Measurements from ENCODE around the gene RBM45.
"Not testable (repeated sequence)": the region's sequence is repeated elsewhere in the genome, so short reads cannot be mapped to it uniquely, and the experiment has no call there.

RBM45 gene

DNA sequence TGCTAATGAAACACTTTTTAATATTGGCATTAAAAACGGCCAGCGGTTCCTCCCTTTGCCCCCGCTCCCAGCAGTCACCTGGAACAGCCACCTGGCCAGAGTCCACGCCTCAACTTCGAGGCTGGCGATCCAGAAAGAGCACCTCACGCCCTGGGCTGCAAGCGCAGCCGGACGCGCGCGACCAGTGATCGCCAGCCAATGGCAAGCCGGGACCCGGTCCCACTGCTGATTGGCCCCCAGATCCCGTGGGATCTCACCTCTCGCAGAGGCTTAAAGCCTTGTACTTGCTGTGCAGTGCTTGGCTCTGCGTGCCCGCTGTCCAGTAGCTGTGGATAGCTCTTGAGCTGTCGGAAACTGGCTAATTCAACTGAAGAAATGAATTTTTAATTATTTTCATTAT, 4.1 kb upstream of the RBM45 start:
- no peak for DNase-seq (ENCODE audit: low read depth in 2 of 2)

- DNase-seq (ENCODE audit: low read depth in 2 of 2): no peak
These were observed 2.4 kb upstream of the RBM45 start for GRCh38 chr2:178109813-178110212.

- no peak for DNase-seq (ENCODE audit: low read depth in 2 of 2)
These were observed 1.6 kb upstream of the RBM45 start for GRCh38 chr2:178110681-178111080.

GRCh38 chr2:178111743-178112142, 494 bp upstream of the RBM45 start:
- no peak for DNase-seq (ENCODE audit: low read depth in 2 of 2)

DNA sequence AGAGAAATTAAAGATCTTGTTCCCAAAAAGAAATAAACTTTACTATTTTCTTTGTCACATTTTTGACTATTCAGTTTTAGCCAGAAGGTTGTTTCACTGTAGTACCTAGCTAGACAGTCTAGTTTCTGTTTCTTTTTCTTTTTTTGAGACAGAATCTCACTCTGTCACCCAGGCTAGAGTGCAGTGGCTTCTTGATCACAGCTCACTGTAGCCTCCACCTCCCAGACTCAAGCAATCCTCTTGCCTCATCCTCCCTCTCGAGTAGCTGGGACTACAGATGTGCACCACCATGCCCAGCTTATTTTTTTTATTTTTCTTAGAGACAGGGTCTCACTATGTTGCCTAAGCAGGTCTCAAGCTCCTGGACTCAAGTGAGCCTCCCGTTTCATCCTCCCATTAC, 2.2 kb downstream of the RBM45 start:
- no peak for DNase-seq (ENCODE audit: low read depth in 2 of 2)

DNA sequence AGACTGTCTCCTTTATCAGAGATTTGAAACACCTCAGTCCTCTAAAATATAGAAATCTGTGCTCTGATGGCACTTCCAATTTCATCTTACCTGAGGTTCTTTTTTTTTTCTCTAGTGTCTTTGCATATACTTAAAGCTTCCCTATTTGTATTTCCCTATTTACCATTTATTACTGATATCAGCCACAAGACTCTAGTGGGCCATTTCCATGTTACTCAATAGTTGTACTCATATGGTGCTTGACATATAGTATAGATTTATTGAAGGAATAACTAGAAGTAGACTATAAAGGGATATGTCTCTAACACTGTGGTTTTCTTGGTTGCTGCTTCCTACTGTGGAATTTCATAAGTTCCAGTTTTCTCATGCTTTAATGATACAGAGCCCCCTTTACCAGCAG, 3.0 kb downstream of the RBM45 start:
- DNase-seq (ENCODE audit: low read depth in 2 of 2): no peak

DNA sequence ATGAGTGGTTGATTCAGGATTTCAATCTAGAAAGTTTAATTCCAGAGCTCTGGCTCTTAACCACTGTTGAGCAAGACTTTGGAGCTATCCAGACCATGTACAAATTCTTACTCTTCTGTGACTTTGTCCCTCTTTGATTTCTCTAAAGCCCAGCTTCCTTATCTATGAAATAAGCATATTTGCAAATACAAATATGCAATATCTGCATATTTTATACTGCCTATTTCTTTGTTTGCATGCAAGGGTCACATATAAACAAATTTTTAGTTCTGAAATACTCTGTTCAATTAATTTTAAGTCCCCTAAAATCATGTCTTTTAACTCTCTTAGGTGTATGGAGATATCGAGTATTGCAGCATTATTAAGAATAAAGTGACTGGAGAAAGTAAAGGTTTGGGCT, 5.5 kb downstream of the RBM45 start:
- DNase-seq (ENCODE audit: low read depth in 2 of 2): no peak

- DNase-seq (ENCODE audit: low read depth in 2 of 2): no peak
These were observed 7.1 kb downstream of the RBM45 start for GRCh38 chr2:178119179-178119922.

GRCh38 chr2:178123163-178123562, 10.9 kb downstream of the RBM45 start:
- DNase-seq (ENCODE audit: low read depth in 2 of 2): no peak

DNA sequence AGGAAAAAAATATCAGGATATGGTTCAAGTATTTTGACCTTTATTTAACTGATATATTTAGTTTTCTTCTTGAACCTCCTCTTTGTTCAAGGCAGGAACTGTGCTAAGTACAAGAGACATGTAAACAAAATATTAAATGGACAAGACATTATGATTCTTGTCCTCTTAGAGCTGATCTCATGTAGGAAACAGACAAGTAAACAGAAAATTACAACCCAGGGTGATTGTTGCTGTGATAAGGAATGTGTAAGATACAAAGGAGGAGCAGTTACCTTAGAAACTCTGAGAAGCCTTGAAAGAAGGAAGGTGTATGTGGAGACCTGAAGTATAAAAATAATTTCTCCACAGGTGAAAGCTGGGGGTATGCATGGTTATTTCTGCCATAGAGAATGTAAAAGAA, 12.9 kb downstream of the RBM45 start:
- no peak for DNase-seq (ENCODE audit: low read depth in 2 of 2)

DNA sequence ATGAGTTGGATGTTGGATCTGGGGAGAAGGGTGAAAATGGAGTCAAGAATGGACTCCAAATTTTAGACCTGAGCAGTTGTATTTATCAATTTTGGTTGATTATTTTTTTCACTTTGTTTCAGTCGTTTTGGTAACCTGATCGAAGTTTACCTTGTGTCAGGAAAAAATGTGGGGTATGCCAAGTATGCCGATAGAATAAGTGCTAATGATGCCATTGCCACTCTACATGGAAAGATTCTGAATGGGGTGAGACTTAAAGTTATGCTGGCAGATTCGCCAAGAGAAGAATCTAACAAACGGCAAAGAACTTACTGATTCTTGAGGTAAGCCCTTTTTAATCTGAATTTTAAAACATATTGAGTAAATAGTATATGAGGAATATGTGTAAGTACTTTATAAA, 13.6 kb downstream of the RBM45 start:
- no peak for DNase-seq (ENCODE audit: low read depth in 2 of 2)

DNA sequence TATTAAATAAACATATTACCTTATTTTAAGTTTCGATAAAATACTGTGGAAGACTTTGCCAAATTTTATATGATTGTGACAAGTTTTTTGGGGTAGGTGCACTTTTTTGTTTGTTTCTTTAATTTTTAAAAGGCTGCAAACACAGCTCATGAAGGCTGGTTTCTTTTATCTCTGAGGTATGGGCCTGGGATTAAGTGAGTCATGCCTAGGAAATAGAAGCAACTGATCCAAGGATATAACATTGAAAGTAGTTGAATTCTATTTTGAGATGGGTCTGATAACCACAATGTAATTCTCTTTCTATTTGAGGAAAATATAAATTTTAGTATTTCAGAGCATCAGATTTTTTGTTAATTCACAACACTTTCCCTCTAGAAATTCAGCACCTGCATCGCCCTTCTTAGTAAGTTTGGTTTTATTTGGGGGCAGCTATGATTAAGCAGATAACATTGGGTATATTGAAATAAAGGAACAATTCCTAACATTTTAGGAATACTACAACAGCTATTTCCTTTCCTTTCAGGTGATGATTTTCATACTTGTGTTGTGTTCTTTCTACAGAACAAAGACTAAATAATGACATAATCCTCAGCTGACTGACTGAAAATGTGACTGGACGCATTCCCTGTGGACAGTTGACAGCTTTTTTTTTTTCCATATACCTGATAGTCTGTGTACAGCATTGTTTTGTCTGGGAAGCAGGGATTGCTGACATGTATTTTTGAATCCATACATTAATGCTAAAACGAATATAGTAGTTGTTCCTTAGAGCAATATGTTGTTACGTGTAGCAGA, 16.8 kb downstream of the RBM45 start:
- no peak for DNase-seq (ENCODE audit: low read depth in 2 of 2)

DNA sequence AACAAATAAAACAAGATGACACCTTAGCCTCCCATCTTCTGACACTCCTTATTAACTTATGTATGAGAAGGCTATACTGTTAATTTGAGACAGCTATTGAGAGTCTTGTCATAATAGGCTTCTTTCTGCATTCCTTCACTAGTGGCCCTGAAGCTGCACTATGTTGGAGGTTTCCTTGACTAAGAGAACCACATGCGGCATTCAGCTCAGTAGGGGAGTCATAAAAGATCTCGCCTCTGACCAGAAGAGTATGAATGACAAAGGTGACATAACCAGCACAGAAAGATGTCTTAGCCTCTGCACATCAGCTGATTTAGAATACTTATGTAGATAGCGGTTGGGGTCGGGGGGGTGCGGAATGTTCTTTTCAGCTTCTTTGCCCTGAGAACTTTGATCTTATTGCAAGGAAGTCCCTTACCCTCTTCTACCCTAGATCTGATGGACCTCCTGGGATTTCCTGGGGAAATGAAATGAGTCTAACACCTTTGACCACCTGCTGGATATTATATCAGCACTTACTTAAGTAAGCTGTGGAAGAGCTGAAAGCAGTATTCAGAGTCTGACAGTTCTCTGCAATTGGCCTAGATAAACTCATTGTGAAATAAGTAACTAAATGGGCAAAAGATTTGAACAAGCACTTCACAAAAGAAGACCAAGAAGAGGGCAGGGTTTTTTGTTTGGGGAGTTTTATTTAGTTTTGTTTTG, 24.2 kb downstream of the RBM45 start:
- DNase-seq (ENCODE audit: low read depth in 2 of 2): no peak

DNA sequence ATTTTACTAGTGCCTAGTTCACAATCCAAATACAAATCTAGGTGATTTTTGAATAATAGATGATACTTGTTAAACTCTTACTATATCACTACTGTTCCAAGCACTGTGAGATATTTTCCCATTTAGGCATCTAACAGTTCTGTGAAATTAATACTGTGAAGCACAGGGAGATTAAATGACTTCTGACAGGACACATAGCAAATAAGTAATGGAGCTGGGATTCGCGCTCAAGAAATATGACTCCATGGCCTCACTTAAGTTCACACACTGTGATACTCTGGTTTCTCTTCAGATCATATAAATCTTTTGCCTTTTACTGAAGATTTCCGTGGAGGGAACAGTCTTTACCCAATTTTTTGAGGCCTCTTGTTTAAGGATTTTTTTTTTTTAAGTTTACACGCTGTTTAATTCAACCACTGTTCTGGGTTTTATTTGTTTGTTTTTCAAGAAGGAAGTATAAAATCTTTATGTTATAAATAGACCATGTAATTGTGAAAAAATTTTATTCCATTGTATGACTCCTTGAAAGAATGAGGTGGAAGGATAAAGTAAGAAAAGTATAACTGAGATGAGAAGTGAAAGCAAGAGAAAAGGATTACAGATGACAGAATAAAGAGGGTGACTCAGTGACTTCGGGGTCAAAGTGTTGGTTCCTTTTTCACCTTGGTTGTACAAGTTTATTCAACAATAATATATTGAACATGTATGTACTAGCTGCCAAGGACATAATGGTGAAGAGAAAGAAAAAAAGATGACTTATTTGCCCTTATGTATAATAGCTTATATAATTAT, 30.2 kb downstream of the RBM45 start:
- no peak for DNase-seq (ENCODE audit: low read depth in 2 of 2)

DNA sequence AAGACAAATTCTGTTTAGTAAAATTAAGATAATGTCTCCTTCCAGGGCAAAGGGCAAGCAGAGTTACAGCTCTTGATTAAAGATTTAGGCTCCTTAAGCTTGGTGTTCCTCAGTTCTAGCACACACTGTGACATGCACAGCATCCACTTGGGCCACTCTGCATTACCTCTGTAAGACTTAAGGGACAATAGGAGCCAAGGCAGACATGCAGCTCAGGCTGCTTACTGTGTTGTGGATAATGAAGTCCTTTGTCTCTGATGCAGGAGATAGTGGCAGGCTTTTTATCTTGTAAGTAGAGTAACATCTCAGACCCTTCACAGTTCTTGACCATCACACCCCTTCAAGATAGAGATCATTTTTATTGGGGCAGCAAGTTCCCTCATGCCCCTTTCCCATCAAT, 31.2 kb downstream of the RBM45 start:
- no peak for DNase-seq (ENCODE audit: low read depth in 2 of 2)

- DNase-seq (ENCODE audit: low read depth in 2 of 2): no peak
These were observed 39.8 kb downstream of the RBM45 start for GRCh38 chr2:178152033-178152432.

DNA sequence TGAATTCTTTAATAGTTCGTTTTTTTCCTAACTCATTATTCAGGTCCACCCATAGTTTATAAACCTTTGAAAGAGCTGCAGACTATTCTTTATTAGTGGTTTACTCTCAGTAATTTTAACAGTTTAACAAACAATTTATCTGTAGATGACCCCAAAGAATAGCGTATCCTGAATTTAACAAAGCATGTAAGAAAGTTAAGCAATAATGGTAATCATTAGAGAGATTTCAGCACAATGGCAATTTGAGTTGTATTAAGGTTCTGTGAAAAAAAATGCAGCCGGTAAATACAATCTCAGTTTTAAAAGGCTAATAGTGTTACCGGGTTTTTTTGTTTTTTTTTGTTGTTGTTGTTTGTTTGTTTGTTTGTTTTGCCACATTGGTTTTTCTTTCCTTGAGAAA, 40.3 kb downstream of the RBM45 start:
- DNase-seq (ENCODE audit: low read depth in 2 of 2): no peak

- DNase-seq (ENCODE audit: low read depth in 2 of 2): no peak
These were observed 40.7 kb downstream of the RBM45 start for GRCh38 chr2:178152977-178153376.

DNA sequence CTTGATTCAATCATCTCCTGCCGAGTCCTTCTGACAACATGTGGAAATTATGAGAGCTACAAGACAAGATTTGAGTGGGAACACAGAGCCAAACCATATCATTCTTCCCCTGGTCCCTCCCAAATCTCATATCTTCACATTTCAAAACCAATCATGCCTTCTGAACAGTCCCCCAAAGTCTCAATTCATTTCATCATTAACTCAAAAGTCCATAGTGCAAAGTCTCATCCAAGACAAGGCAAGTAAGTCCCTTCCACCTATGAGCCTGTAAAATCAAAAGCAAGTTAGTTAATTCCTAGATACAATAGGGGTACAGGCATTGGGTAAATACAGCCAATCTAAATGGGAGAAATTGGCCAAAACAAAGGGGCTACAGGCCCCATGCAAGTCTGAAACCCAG, 41.6 kb downstream of the RBM45 start:
- not testable (repeated sequence) for DNase-seq (ENCODE audit: low read depth in 2 of 2)

DNA sequence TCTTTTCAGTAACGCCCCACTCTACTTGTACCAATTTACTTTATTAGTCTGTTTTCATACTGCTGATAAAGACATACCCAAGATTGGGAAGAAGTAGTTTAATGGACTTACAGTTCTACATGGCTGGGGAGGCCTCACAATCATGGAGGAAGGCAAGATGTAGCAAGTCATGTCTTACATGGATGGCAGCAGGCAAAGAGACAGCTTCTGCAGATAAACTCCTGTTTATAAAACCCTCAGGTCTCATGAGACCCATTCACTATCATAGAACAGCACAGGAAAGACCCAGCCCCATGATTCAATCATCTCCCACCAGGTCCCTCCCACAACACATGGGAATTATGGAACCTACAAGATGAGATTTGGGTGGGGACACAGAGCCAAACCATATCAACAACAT, 43.3 kb downstream of the RBM45 start:
- DNase-seq (ENCODE audit: low read depth in 2 of 2): no peak

- DNase-seq (ENCODE audit: low read depth in 2 of 2): no peak
These were observed 45.3 kb downstream of the RBM45 start for GRCh38 chr2:178157574-178157973.

GRCh38 chr2:178159966-178160365, 47.7 kb downstream of the RBM45 start:
- no peak for DNase-seq (ENCODE audit: low read depth in 2 of 2)
